HepG2 (cell line): Measurements from ENCODE around the gene DHX8. TPM values are rescaled to one million over a fixed set of nuclear protein-coding genes. Genes with fewer than 3 reads are reported as not detected.

Experiments used
- ARID5B ChIP-seq: IDR thresholded peaks from 2 replicates; pipeline ENCODE4 v1.4.0; 2020; ENCODE audit warnings: mild to moderate bottlenecking, missing genetic modification reagents
- DR1 ChIP-seq: sonication (generic); formaldehyde crosslinking; IDR thresholded peaks from 2 replicates; pipeline ENCODE4 v1.8.0; 2021; ENCODE audit warnings: mild to moderate bottlenecking, missing genetic modification reagents, inconsistent platforms
- DRAP1 ChIP-seq: IDR thresholded peaks from 2 replicates; pipeline ENCODE4 v1.6.1; 2016; ENCODE audit warnings: missing genetic modification reagents, missing compliant biosample characterization
- MLX ChIP-seq: IDR thresholded peaks from 2 replicates; pipeline ENCODE4 v1.6.1; 2016
- MTA1 ChIP-seq: sonication (generic); formaldehyde crosslinking; IDR thresholded peaks from 2 replicates; pipeline ENCODE4 v1.4.0; 2020; ENCODE audit warnings: missing genetic modification reagents, mild to moderate bottlenecking, borderline replicate concordance
- MXD1 ChIP-seq: sonication (generic); formaldehyde crosslinking; IDR thresholded peaks from 2 replicates; pipeline ENCODE4 v1.4.0; 2020; ENCODE audit warnings: mild to moderate bottlenecking, missing genetic modification reagents
- MXI1 ChIP-seq: IDR thresholded peaks from 3 replicates; pipeline ENCODE4 v1.6.1; 2012; ENCODE audit warnings: low read depth, low read length, inconsistent platforms, borderline replicate concordance
- PAF1 ChIP-seq: IDR thresholded peaks from 2 replicates; pipeline ENCODE4 v1.6.1; 2016; ENCODE audit warnings: missing genetic modification reagents, missing compliant biosample characterization
- RARA ChIP-seq: IDR thresholded peaks from 2 replicates; pipeline ENCODE4 v1.6.1; 2016; ENCODE audit warnings: missing genetic modification reagents, missing compliant biosample characterization
- RBFOX2 ChIP-seq: fragments of 200-400 bp; formaldehyde crosslinking; IDR thresholded peaks from 2 replicates; pipeline ENCODE4 v1.6.1; 2017; ENCODE audit warnings: low read depth, mild to moderate bottlenecking, low read length
- SOX13 ChIP-seq, 3 experiments: fragments of 450-650 bp in 1 of 3; sonication (generic) in 1 of 3; formaldehyde crosslinking in 1 of 3; IDR thresholded peaks in 2 of 3; conservative IDR thresholded peaks in 1 of 3; 2 replicates each; pipeline versions ENCODE4 v1.5.0 to v1.6.1; 2016 to 2020; ENCODE audit warnings: antibody characterized with exemption in 1 of 3, mild to moderate bottlenecking in 1 of 3, missing compliant biosample characterization in 1 of 3, missing genetic modification reagents in 1 of 3, moderate library complexity in 1 of 3
- U2AF2 ChIP-seq: fragments of 200-400 bp; formaldehyde crosslinking; IDR thresholded peaks from 2 replicates; pipeline ENCODE4 v1.6.1; 2017; ENCODE audit warnings: low read depth, mild to moderate bottlenecking, low read length
- ZBTB4 ChIP-seq: sonication (generic); formaldehyde crosslinking; IDR thresholded peaks from 2 replicates; pipeline ENCODE4 v1.4.0; 2020; ENCODE audit warnings: missing genetic modification reagents, mild to moderate bottlenecking, borderline replicate concordance
- ZNF138 ChIP-seq: sonication (generic); formaldehyde crosslinking; IDR thresholded peaks from 2 replicates; pipeline ENCODE4 v1.5.0; 2020; ENCODE audit warnings: mild to moderate bottlenecking, low read depth, missing genetic modification reagents
- ZNF430 ChIP-seq: sonication (generic); formaldehyde crosslinking; IDR thresholded peaks from 2 replicates; pipeline ENCODE4 v1.9.0; 2021; ENCODE audit warnings: mild to moderate bottlenecking, missing genetic modification reagents
- ZNF768 ChIP-seq: sonication (generic); formaldehyde crosslinking; IDR thresholded peaks from 2 replicates; pipeline ENCODE4 v1.4.0; 2020; ENCODE audit warnings: missing genetic modification reagents
- ZUFSP ChIP-seq: sonication (generic); formaldehyde crosslinking; IDR thresholded peaks from 2 replicates; pipeline ENCODE4 v1.9.0; 2021; ENCODE audit warnings: missing genetic modification reagents, mild to moderate bottlenecking, borderline replicate concordance
- polyA plus RNA-seq, 8 experiments: library from polyadenylated mRNA; depleted of rRNA in 3 of 8; stranded (reverse) in 7 of 8; unstranded in 1 of 8; fragments of >200 nt; fragmentation: Illumina TruSeq in 4 of 8; extraction: Trizol in 4 of 8; gene quantifications; 2 replicates each; pipeline versions ENCODE4 v1.2.1 to v1.2.3, GENCODE V29; 2011 to 2016; ENCODE audit warnings: low read depth in 4 of 8, missing spikeins in 1 of 8, mixed read lengths in 1 of 8; ENCODE audit not compliant: insufficient read depth in 1 of 8
- total RNA-seq, 5 experiments: library from RNA; depleted of rRNA; stranded (reverse); fragments of >200 nt; fragmentation: Illumina TruSeq; extraction: Trizol; gene quantifications; 2 replicates each; pipeline ENCODE4 v1.2.3, GENCODE V29; 2016; ENCODE audit warnings: low read depth in 1 of 5

The DHX8 gene
- total and polyA plus RNA-seq, 2 of the 13 experiments (the other 11 are each of a cell fraction or from before 2014, with no cell fraction given) = 24.8 to 48.9 TPM

- TF ChIP-seq DRAP1 (CRISPR knock-in tag) = peak; percentile 54; the same call in 1 of the 2 replicates
- 0 out of 2 replicates have a peak, but pooled peaks have one; percentile 77 for TF ChIP-seq MLX (CRISPR knock-in tag)
- TF ChIP-seq DR1 (CRISPR knock-in tag) = peak; percentile 14
- no peak for TF ChIP-seq U2AF2
- no peak for TF ChIP-seq MTA1 (CRISPR knock-in tag)
- 0 out of 2 replicates have a peak, but pooled peaks have one; percentile 42 for TF ChIP-seq MXD1 (CRISPR knock-in tag)
- peak; percentile 69 for TF ChIP-seq ZNF768 (CRISPR knock-in tag)
- TF ChIP-seq MXI1 = no peak
- TF ChIP-seq SOX13 (IDR thresholded peaks at IDR 0.05) = 0 out of 2 replicates have a peak, but pooled peaks have one; percentile 63
- peak in 1 of 2 experiments; percentile 91; a peak in 2 of 4 replicates for TF ChIP-seq SOX13 (CRISPR knock-in tag; conservative IDR thresholded peaks at IDR 0.05 in 1 of 2, IDR thresholded peaks at IDR 0.05 in 1 of 2)
- TF ChIP-seq ARID5B = peak; percentile 85
- 0 out of 2 replicates have a peak, but pooled peaks have one; percentile 2 for TF ChIP-seq ZNF138 (CRISPR knock-in tag)
- TF ChIP-seq ZUFSP (CRISPR knock-in tag) = no peak
- TF ChIP-seq PAF1 (CRISPR knock-in tag) = 0 out of 2 replicates have a peak, but pooled peaks have one; percentile 69
- peak; percentile 88; the same call in 1 of the 2 replicates for TF ChIP-seq RARA (CRISPR knock-in tag)
- TF ChIP-seq RBFOX2 = no peak
- TF ChIP-seq ZNF430 = no peak
- TF ChIP-seq ZBTB4 (CRISPR knock-in tag) = no peak
Observed at GRCh38 chr17:43545383-43545632, 61.5 kb downstream of the DHX8 start (continued).
